Lower leg skin (tissue), 4 donors: ENCODE data around the gene UGT2B7. TPM values are rescaled to one million over a fixed set of nuclear protein-coding genes. Genes with fewer than 3 reads are reported as not detected.
"Not testable (repeated sequence)": the region's sequence is repeated elsewhere in the genome, so short reads cannot be mapped to it uniquely, and the experiment has no call there.

ENCODE experiments used
- DNase-seq, 2 donors: peaks; one replicate each; pipeline ENCODE4 v3.0.0-alpha.2; 2019; ENCODE audit warnings: low spot score in 2 of 2
- H3K4me3 ChIP-seq: fragments of 200-600 bp; sonication (generic); 2 replicates; pipeline ENCODE4 v1.5.1; 2017; ENCODE audit warnings: mild to moderate bottlenecking, low read depth; ENCODE audit not compliant: poor library complexity, severe bottlenecking
- POLR2A ChIP-seq, 2 donors: fragments of 450-650 bp; IDR thresholded peaks; one replicate each; pipeline ENCODE4 v1.6.1; 2016 to 2017; ENCODE audit warnings: antibody characterized with exemption in 2 of 2, mild to moderate bottlenecking in 1 of 2, moderate library complexity in 1 of 2
- WGBS, 2 donors: methylation state at CpG; one replicate each; pipeline ENCODE4 v1.1.5; 2018; 5-methylcytosine and 5-hydroxymethylcytosine counted together
- intact Hi-C: fragments of 100-400 bp; cut with DNase I; formaldehyde crosslinking; loops from one replicate; pipeline ENCODE4 v1.15.0; 2023; ENCODE audit warnings: low total_unique reads
- total RNA-seq, 4 donors: library from RNA; depleted of rRNA; stranded (reverse); fragments of >200 nt; gene quantifications; one replicate each; pipeline ENCODE4 v1.1.0, GENCODE V29; 2016
- TF ChIP-seq, protein P1 (sequence below), 3 donors: fragments of 450-650 bp; IDR thresholded peaks; one replicate each; pipeline ENCODE4 v1.5.1; 2016; ENCODE audit warnings: antibody characterized with exemption in 3 of 3, mild to moderate bottlenecking in 3 of 3, moderate library complexity in 2 of 3

The UGT2B7 gene
- total RNA-seq, 4 donors from 2014 or later, result 0.25 to 1.9 (median 0.56) TPM

- 68 to 94% methylated on average over 6 of the region's 6 CpGs for WGBS, 2 donors
- H3K4me3 ChIP-seq, result no peak overlapping the region
- intact Hi-C loops, result no loop called here
- TF ChIP-seq POLR2A (IDR thresholded peaks at IDR 0.05), result no peak
- TF ChIP-seq, protein P1, sequence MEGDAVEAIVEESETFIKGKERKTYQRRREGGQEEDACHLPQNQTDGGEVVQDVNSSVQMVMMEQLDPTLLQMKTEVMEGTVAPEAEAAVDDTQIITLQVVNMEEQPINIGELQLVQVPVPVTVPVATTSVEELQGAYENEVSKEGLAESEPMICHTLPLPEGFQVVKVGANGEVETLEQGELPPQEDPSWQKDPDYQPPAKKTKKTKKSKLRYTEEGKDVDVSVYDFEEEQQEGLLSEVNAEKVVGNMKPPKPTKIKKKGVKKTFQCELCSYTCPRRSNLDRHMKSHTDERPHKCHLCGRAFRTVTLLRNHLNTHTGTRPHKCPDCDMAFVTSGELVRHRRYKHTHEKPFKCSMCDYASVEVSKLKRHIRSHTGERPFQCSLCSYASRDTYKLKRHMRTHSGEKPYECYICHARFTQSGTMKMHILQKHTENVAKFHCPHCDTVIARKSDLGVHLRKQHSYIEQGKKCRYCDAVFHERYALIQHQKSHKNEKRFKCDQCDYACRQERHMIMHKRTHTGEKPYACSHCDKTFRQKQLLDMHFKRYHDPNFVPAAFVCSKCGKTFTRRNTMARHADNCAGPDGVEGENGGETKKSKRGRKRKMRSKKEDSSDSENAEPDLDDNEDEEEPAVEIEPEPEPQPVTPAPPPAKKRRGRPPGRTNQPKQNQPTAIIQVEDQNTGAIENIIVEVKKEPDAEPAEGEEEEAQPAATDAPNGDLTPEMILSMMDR (IDR thresholded peaks at IDR 0.05), result no peak
- DNase-seq, result no peak
These were observed 3.2 kb upstream of the UGT2B7 start for GRCh38 chr4:69092980-69093568.

DNA sequence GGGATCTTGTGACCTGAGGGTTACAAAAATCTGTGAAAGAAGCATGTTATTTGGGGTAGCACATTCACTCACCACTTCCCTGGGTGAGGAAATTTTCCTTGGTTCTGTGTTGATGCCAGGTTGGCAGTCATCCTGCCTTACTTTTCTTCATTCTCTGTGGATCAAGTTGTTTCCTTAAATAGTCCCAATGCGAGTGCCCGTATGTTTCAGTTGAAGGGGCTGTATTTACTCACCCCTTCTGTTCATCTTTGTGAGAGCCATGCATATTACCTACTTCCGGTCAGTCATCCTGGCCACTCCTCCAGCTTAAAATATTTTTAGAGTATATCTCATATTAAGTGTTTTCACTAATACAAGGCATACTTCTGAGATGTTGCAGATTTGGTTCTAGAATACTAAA lies 2.6 kb upstream of the UGT2B7 start:
- H3K4me3 ChIP-seq, result no peak overlapping the region
- 80 to 93% methylated on average over 3 of the region's 3 CpGs for WGBS, 2 donors
- no peak for DNase-seq
- intact Hi-C loops, result no loop called here
- no peak for TF ChIP-seq POLR2A (IDR thresholded peaks at IDR 0.05)
- TF ChIP-seq, protein P1 (IDR thresholded peaks at IDR 0.05), result no peak

DNA sequence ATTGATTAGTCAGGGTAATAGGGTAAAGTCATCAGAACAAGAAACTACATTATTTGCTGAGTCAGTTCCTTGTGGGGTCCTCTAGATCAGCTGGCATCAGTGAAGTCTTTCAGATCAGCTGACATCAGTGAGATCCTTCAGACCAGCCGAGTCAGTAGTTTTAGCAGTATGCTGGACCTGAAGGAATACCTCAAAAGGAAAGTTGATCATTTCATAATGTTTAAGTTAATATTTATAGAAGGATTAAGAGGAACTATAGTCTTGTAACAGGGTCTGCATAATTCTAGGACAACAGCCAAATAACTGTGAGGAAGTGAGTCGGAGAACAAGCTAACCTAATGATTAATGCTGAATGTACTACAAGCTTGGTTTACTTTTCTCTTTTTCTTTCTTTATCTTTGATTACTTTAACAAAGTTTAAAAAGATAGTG lies 958 bp upstream of the UGT2B7 start:
- TF ChIP-seq, protein P1 (IDR thresholded peaks at IDR 0.05), result no peak
- no peak for TF ChIP-seq POLR2A (IDR thresholded peaks at IDR 0.05)
- 27 to 64% methylated on average over 2 of the region's 2 CpGs for WGBS, 2 donors
- no peak overlapping the region for H3K4me3 ChIP-seq
- no peak for DNase-seq
- intact Hi-C loops, result no loop called here

- 59 to 74% methylated on average over 3 of the region's 3 CpGs for WGBS, 2 donors
- intact Hi-C loops, result no loop called here
These were observed 536 bp downstream of the UGT2B7 start for GRCh38 chr4:69096810-69097209.

DNA sequence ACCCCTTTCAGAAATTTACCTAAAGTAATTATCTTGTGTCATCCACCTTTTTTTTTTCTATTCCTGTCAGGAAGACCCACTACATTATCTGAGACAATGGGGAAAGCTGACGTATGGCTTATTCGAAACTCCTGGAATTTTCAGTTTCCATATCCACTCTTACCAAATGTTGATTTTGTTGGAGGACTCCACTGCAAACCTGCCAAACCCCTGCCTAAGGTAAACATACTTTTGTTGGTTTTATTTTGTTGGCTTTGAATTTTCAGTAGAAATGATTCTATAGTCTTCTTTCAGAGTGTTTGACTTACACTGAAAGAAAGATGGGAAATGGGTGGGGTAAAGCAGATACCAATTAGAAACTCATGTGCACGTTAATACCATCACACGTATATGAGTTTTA lies 2.2 kb downstream of the UGT2B7 start:
- WGBS, 2 donors, result 80 to 86% methylated on average over 4 of the region's 4 CpGs
- no peak for DNase-seq
- intact Hi-C loops, result no loop called here
- TF ChIP-seq, protein P1 (IDR thresholded peaks at IDR 0.05), result no peak
- TF ChIP-seq POLR2A (IDR thresholded peaks at IDR 0.05), result no peak
- H3K4me3 ChIP-seq, result no peak overlapping the region

More at GRCh38 chr4:69096810-69097209, 536 bp downstream of the UGT2B7 start:
- no peak for TF ChIP-seq POLR2A (IDR thresholded peaks at IDR 0.05)
- TF ChIP-seq, protein P1 (IDR thresholded peaks at IDR 0.05), result no peak
- H3K4me3 ChIP-seq, result no peak overlapping the region
- DNase-seq, result no peak

DNA sequence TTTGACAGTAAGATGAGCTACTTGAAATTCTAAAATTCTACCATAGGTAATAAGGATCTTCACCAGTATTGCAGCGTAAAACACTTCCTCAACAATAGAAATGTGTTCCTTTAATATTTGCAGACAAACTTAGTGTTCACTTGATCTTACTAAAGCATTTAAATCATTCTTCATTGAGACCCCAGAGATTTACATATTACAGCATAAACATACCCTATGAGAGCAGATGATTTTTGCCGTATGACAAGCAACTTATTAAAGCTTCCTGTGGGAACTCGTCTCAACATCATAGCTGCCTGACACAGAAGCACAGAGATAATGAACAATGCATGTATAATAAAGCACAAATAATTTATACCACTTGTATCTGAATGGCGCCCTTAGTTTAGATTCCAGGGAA lies 3.6 kb downstream of the UGT2B7 start:
- DNase-seq, result no peak
- intact Hi-C loops, result no loop called here
- WGBS, 2 donors, result 47 to 59% methylated on average over 4 of the region's 4 CpGs
- no peak for TF ChIP-seq POLR2A (IDR thresholded peaks at IDR 0.05)
- TF ChIP-seq, protein P1 (IDR thresholded peaks at IDR 0.05), result no peak
- no peak overlapping the region for H3K4me3 ChIP-seq

DNA sequence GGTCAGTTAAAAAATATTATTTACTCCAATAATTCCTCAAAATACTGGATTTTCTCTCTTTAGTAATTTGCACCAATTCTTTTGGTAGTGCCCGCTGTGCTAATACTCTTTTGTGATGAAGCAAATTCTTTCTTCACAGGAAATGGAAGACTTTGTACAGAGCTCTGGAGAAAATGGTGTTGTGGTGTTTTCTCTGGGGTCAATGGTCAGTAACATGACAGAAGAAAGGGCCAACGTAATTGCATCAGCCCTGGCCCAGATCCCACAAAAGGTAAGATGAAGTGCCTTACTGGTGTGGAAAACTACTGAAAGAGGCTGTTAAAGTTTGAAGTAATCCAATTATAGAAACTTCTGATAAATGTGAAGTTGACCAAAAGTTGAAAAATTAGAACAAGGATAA lies 6.4 kb downstream of the UGT2B7 start:
- intact Hi-C loops, DNase-seq, H3K4me3 ChIP-seq: not testable (repeated sequence)
- 83 to 89% methylated on average over 2 of the region's 2 CpGs for WGBS, 2 donors
